RWPE2 (cell line): Measurements from ENCODE around the gene PDZRN4.
"Not testable (repeated sequence)": the region's sequence is repeated elsewhere in the genome, so short reads cannot be mapped to it uniquely, and the experiment has no call there.

ENCODE experiments used
- ATAC-seq: fragments of 200-7000 bp; cut with Tn5 transposase; 3 replicates; pipeline ENCODE4 v1.9.1; 2021; ENCODE audit warnings: low read depth
- DNase-seq: peaks from one replicate; pipeline ENCODE4 v3.0.0-alpha.2; 2020; ENCODE audit warnings: low spot score
- H3K27ac ChIP-seq: fragments of 450-650 bp; 2 replicates; pipeline ENCODE4 v1.5.1; 2017; ENCODE audit warnings: mild to moderate bottlenecking; ENCODE audit not compliant: poor library complexity, severe bottlenecking
- H3K27me3 ChIP-seq: fragments of 250-450 bp; sonication (Bioruptor Pico); 2 replicates; pipeline ENCODE4 v1.5.1; 2021; ENCODE audit warnings: mild to moderate bottlenecking, moderate library complexity; ENCODE audit not compliant: insufficient read depth, poor library complexity, severe bottlenecking
- H3K36me3 ChIP-seq: fragments of 250-450 bp; sonication (Bioruptor Pico); 2 replicates; pipeline ENCODE4 v1.5.1; 2020; ENCODE audit warnings: low read depth, mild to moderate bottlenecking, moderate library complexity
- H3K4me1 ChIP-seq: fragments of 250-450 bp; sonication (Bioruptor Pico); 2 replicates; pipeline ENCODE4 v1.5.1; 2021; ENCODE audit warnings: mild to moderate bottlenecking, moderate library complexity; ENCODE audit not compliant: insufficient read depth, poor library complexity, severe bottlenecking
- H3K4me3 ChIP-seq: fragments of 250-450 bp; sonication (Bioruptor Pico); 2 replicates; pipeline ENCODE4 v1.5.1; 2021; ENCODE audit warnings: mild to moderate bottlenecking, moderate library complexity; ENCODE audit not compliant: severe bottlenecking
- H3K9me3 ChIP-seq: fragments of 250-450 bp; sonication (Bioruptor Pico); 2 replicates; pipeline ENCODE4 v1.5.1; 2021; ENCODE audit warnings: mild to moderate bottlenecking, moderate library complexity; ENCODE audit not compliant: severe bottlenecking
- CTCF ChIP-seq: fragments of 450-650 bp; IDR thresholded peaks from one replicate; pipeline ENCODE4 v1.5.1; 2017; ENCODE audit warnings: mild to moderate bottlenecking, moderate library complexity; ENCODE audit not compliant: poor library complexity, severe bottlenecking

Gene PDZRN4

GRCh38 chr12:41188841-41189394, 798 bp downstream of the PDZRN4 start:
- no peak for TF ChIP-seq CTCF
- H3K36me3 ChIP-seq, result no peaks in the 10 kb centered on the region
- no peaks in the 10 kb centered on the region for H3K9me3 ChIP-seq
- H3K27me3 ChIP-seq, result peaks cover 59% of the 10 kb centered on the region
- H3K4me1 ChIP-seq, result no peaks in the 10 kb centered on the region
- H3K27ac ChIP-seq, result no peak overlapping the region
- no peak for ATAC-seq
- no peak overlapping the region for H3K4me3 ChIP-seq
- DNase-seq, result no peak

- no peak overlapping the region for H3K27ac ChIP-seq
- no peak for TF ChIP-seq CTCF
- peaks cover 61% of the 10 kb centered on the region for H3K27me3 ChIP-seq
- no peaks in the 10 kb centered on the region for H3K4me1 ChIP-seq
- H3K9me3 ChIP-seq, result no peaks in the 10 kb centered on the region
- no peak overlapping the region for H3K4me3 ChIP-seq
- no peak for DNase-seq
- ATAC-seq, result peak; percentile 48; the same call in 2 of the 3 replicates
- no peaks in the 10 kb centered on the region for H3K36me3 ChIP-seq
Observed at GRCh38 chr12:41189395-41190251, 1.5 kb downstream of the PDZRN4 start.

- no peak overlapping the region for H3K27ac ChIP-seq
- no peaks in the 10 kb centered on the region for H3K36me3 ChIP-seq
- H3K4me1 ChIP-seq, result no peaks in the 10 kb centered on the region
- peak; percentile 60 for TF ChIP-seq CTCF
- peaks cover 68% of the 10 kb centered on the region for H3K27me3 ChIP-seq
- no peaks in the 10 kb centered on the region for H3K9me3 ChIP-seq
- ATAC-seq (peak; percentile 40; the same call in 1 of the 3 replicates), DNase-seq (no peak)
- no peak overlapping the region for H3K4me3 ChIP-seq
Observed at GRCh38 chr12:41190338-41190737, 2.2 kb downstream of the PDZRN4 start.

GRCh38 chr12:41191549-41191948, 3.4 kb downstream of the PDZRN4 start:
- not testable (repeated sequence) for H3K4me1 ChIP-seq, H3K27ac ChIP-seq, ATAC-seq, H3K4me3 ChIP-seq, H3K9me3 ChIP-seq, H3K36me3 ChIP-seq, DNase-seq
- peaks cover 69% of the 10 kb centered on the region for H3K27me3 ChIP-seq

GRCh38 chr12:41193311-41193710, 5.2 kb downstream of the PDZRN4 start:
- Histone ChIP-seq H3K9me3 (no peaks in the 10 kb centered on the region), H3K27ac (no peak overlapping the region), H3K4me3 (no peak overlapping the region), H3K27me3 (peaks cover 54% of the 10 kb centered on the region), H3K4me1 (no peaks in the 10 kb centered on the region), H3K36me3 (no peaks in the 10 kb centered on the region)
- DNase-seq (no peak), ATAC-seq (no peak)
- TF ChIP-seq CTCF, result no peak
